Testis (tissue), 3 donors: Measurements from ENCODE around the gene MACF1. TPM values are rescaled to one million over a fixed set of nuclear protein-coding genes. Genes with fewer than 3 reads are reported as not detected.

Source experiments
- DNase-seq: peaks from one replicate; pipeline ENCODE4 v3.0.0-alpha.2; 2019
- H3K27ac ChIP-seq, 2 donors: fragments of 200-600 bp; sonication (generic); one replicate each; pipeline ENCODE4 v1.5.1; 2019
- H3K27me3 ChIP-seq: fragments of 200-600 bp; sonication (generic); one replicate; pipeline ENCODE4 v1.5.1; 2019
- H3K36me3 ChIP-seq: fragments of 200-600 bp; sonication (generic); one replicate; pipeline ENCODE4 v1.5.1; 2017; ENCODE audit warnings: low read depth; ENCODE audit errors: missing control alignments
- H3K4me1 ChIP-seq: fragments of 200-600 bp; sonication (generic); one replicate; pipeline ENCODE4 v1.5.1; 2019
- H3K4me3 ChIP-seq, 2 donors: fragments of 200-600 bp; sonication (generic); one replicate each; pipeline ENCODE4 v1.5.1; 2017 to 2019
- H3K9me3 ChIP-seq: fragments of 200-600 bp; sonication (generic); one replicate; pipeline ENCODE4 v1.5.1; 2017
- POLR2A ChIP-seq: fragments of 450-650 bp; IDR thresholded peaks from one replicate; pipeline ENCODE4 v1.6.1; 2017; ENCODE audit warnings: antibody characterized with exemption, mild to moderate bottlenecking, moderate library complexity
- WGBS, 2 donors: methylation state at CpG; one replicate each; pipeline ENCODE4 v1.1.5; 2018; 5-methylcytosine and 5-hydroxymethylcytosine counted together
- intact Hi-C: fragments of 100-400 bp; cut with DNase I; formaldehyde crosslinking; loops from one replicate; pipeline ENCODE4 v1.15.1; 2023; ENCODE audit warnings: low total_unique reads
- polyA plus RNA-seq: library from polyadenylated mRNA; stranded (reverse); fragments of 350-450 nt; fragmentation: Illumina TruSeq; extraction: RNeasy Lipid Tissue Mini Kit (QIAGEN cat#74804); gene quantifications from one replicate; pipeline ENCODE4 v1.2.3, GENCODE V29; 2014; ENCODE audit warnings: low read depth, low replicate concordance; ENCODE audit not compliant: insufficient read depth
- total RNA-seq, 2 donors: library from RNA; depleted of rRNA; stranded (reverse); fragments of >200 nt; gene quantifications; one replicate each; pipeline ENCODE4 v1.2.3, GENCODE V29; 2016
- TF ChIP-seq, protein P1 (sequence below), 3 experiments: fragments of 450-650 bp in 2 of 3; fragments of 200-600 bp in 1 of 3; sonication (generic) in 1 of 3; IDR thresholded peaks; one replicate each; pipeline ENCODE4 v1.5.1; 2016 to 2019; ENCODE audit warnings: antibody characterized with exemption in 3 of 3, mild to moderate bottlenecking in 2 of 3, moderate library complexity in 1 of 3

MACF1 gene
- total and polyA plus RNA-seq, 3 donors from 2014 or later, result 136 to 494 (median 422) TPM

DNA sequence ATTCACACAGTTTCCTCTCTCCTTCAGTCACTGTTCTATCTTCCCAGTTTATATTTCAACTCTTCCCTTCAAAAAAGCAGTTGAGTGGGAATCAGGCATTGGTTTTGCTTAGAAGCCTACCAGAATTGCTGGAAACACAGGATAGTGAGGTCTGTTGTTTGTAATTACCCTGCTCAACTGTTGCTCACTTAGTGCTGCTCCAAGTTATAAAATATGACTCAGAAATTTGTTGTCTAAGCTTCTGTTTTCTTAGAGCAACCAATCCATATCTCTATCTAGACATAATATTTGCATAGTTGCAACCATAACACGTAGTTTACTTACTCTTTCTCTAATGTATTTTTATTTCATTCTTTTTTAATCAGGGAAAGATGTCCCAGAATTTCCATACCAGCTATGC, 87.9 kb downstream of the MACF1 start:
- no peak for DNase-seq
- no peaks in the 10 kb centered on the region for H3K4me1 ChIP-seq
- TF ChIP-seq POLR2A, result no peak
- TF ChIP-seq, protein P1, sequence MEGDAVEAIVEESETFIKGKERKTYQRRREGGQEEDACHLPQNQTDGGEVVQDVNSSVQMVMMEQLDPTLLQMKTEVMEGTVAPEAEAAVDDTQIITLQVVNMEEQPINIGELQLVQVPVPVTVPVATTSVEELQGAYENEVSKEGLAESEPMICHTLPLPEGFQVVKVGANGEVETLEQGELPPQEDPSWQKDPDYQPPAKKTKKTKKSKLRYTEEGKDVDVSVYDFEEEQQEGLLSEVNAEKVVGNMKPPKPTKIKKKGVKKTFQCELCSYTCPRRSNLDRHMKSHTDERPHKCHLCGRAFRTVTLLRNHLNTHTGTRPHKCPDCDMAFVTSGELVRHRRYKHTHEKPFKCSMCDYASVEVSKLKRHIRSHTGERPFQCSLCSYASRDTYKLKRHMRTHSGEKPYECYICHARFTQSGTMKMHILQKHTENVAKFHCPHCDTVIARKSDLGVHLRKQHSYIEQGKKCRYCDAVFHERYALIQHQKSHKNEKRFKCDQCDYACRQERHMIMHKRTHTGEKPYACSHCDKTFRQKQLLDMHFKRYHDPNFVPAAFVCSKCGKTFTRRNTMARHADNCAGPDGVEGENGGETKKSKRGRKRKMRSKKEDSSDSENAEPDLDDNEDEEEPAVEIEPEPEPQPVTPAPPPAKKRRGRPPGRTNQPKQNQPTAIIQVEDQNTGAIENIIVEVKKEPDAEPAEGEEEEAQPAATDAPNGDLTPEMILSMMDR (IDR thresholded peaks at IDR 0.05), result no peak
- H3K27me3 ChIP-seq, result no peaks in the 10 kb centered on the region
- H3K9me3 ChIP-seq, result no peaks in the 10 kb centered on the region
- 92 to 93% methylated on average over 1 of the region's 1 CpG for WGBS, 2 donors
- intact Hi-C loops, result no loop called here
- H3K4me3 ChIP-seq, result no peak overlapping the region
- H3K36me3 ChIP-seq, result no peaks in the 10 kb centered on the region
- H3K27ac ChIP-seq, result no peak overlapping the region

DNA sequence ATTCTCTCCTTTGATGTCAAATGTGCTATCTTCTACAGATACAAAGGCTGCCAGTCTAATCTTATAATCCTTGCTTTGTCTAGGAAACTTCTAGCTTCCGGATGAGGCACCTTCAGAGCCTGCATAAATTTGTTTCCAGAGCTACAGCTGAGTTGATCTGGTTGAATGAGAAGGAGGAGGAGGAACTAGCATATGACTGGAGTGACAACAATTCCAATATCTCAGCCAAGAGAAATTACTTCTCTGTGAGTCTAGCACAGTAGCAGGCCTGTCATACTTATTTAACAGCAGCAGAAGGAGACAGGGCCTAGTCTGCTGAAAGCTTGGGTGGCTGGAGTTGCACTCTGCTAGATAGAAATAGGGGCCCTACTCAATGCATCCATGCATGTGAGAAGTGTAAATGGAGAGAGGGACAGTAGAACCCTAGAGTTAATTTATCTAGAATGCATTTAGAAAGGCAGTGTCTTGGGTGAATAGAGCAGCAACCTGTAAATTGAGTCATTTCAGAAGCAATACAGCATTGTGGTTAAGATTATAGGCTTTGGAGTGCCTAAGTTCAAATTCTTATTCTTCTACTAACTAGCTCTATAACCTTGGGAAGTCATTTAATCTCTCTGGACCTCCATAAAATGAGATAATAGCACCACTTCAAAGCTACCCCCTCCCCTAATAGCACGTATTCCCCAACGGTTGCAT, 89.0 kb downstream of the MACF1 start:
- H3K36me3 ChIP-seq, result no peaks in the 10 kb centered on the region
- no peaks in the 10 kb centered on the region for H3K4me1 ChIP-seq
- no peaks in the 10 kb centered on the region for H3K9me3 ChIP-seq
- H3K27me3 ChIP-seq, result no peaks in the 10 kb centered on the region
- 49 to 58% methylated on average over 3 of the region's 3 CpGs for WGBS, 2 donors
- no peak overlapping the region for H3K27ac ChIP-seq
- TF ChIP-seq POLR2A, result no peak
- TF ChIP-seq, protein P1 (IDR thresholded peaks at IDR 0.05), result no peak
- no peak for DNase-seq
- intact Hi-C loops, result no loop called here
- H3K4me3 ChIP-seq, result no peak overlapping the region

DNA sequence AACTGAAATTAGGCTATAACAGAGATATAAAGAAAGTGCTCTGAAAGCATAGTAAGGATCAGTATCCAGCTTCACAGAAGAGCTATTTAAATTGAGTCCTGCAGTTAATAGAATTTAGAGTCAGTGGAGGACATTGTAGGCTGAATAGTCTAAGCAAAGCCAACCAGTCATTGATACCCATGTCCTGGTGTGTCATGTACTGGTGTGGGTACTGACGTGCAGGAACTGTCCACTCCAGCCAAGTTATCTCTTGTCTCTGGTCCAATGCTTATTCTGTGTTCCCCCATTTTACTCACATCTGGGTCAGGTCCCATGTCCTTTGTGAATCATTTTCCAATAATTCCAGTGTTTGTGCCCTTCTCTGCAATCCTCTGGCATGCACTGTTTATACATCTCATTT, 90.0 kb downstream of the MACF1 start:
- no peak overlapping the region for H3K4me3 ChIP-seq
- H3K27me3 ChIP-seq, result no peaks in the 10 kb centered on the region
- no peaks in the 10 kb centered on the region for H3K4me1 ChIP-seq
- intact Hi-C loops, result no loop called here
- H3K36me3 ChIP-seq, result no peaks in the 10 kb centered on the region
- TF ChIP-seq POLR2A, result no peak
- TF ChIP-seq, protein P1 (IDR thresholded peaks at IDR 0.05), result no peak
- H3K9me3 ChIP-seq, result no peaks in the 10 kb centered on the region
- no peak overlapping the region for H3K27ac ChIP-seq
- 45 to 68% methylated on average over 1 of the region's 1 CpG for WGBS, 2 donors
- DNase-seq, result no peak

DNA sequence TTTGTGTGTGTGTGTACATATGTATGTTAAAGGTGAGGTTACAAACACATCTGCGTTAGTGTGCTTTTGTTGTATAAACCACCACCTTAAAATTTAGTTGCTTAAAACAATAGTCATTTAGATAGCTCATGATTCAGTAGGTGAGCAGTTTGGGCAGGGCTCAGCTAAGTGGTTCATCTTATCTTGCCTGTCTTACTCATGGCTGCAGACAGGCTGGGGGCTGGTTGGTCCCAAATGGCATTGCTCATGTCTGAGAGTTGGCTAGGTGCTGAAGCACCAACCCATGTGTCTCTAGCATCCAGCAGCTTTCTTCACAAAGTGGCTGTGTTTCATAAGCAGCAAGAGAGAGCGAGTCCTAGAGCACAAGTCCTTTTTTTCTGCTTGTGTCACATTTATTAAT, 91.4 kb downstream of the MACF1 start:
- TF ChIP-seq POLR2A, result no peak
- TF ChIP-seq, protein P1 (IDR thresholded peaks at IDR 0.05), result no peak
- intact Hi-C loops, result no loop called here
- H3K27me3 ChIP-seq, result no peaks in the 10 kb centered on the region
- H3K27ac ChIP-seq, result no peak overlapping the region
- no peaks in the 10 kb centered on the region for H3K9me3 ChIP-seq
- H3K4me1 ChIP-seq, result no peaks in the 10 kb centered on the region
- no peaks in the 10 kb centered on the region for H3K36me3 ChIP-seq
- no peak overlapping the region for H3K4me3 ChIP-seq
- no peak for DNase-seq
- 93 to 100% methylated on average over 2 of the region's 2 CpGs for WGBS, 2 donors

DNA sequence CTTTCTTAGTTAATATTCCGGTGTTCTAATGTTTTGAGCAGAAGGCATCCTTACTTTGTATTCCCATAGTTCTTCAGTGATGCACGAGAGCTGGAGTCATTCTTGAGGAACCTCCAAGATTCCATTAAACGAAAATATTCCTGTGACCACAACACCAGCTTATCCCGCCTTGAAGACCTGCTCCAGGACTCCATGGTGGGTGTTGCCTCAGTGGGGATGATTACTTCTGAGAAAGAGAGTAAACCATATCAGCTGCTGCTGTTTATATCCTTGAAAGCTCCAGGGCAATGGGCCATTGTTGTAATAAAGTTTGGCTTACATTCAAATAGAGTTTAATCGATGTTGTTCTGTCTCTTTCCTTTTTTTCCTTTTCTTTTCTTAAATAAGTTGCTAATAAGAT, 93.1 kb downstream of the MACF1 start:
- no peak for DNase-seq
- Histone ChIP-seq H3K4me3 (no peak overlapping the region), H3K27me3 (no peaks in the 10 kb centered on the region), H3K36me3 (no peaks in the 10 kb centered on the region), H3K27ac (no peak overlapping the region), H3K4me1 (no peaks in the 10 kb centered on the region), H3K9me3 (no peaks in the 10 kb centered on the region)
- TF ChIP-seq, protein P1 (IDR thresholded peaks at IDR 0.05), result no peak
- TF ChIP-seq POLR2A, result no peak
- 41 to 63% methylated on average over 5 of the region's 5 CpGs for WGBS, 2 donors
- intact Hi-C loops, result no loop called here
